Stimulated activated CD4-positive, alpha-beta T cell treated with anti-CD3 and anti-CD28 coated beads, Interleukin-12 subunit alpha, Interleukin-12 subunit beta, amount 100 ng/mL, for 24 hours (primary cell): ENCODE data around the gene DNAJC5.
"Not testable (repeated sequence)": the region's sequence is repeated elsewhere in the genome, so short reads cannot be mapped to it uniquely, and the experiment has no call there.

Experiments
- DNase-seq, 2 experiments: peaks; one replicate each; pipeline ENCODE4 v3.0.0-alpha.2; 2020; ENCODE audit warnings: low read depth in 2 of 2

Gene DNAJC5

GRCh38 chr20:63861365-63861934 lies 33.5 kb upstream of the DNAJC5 start, which contains the start of gene ABHD16B:
Gene ABHD16B, plus strand, starts transcription at chr20:63861498. Its CDS starts 43 bp downstream, at chr20:63861541.
- DNase-seq = no peak

GRCh38 chr20:63861981-63862901 lies 32.7 kb upstream of the DNAJC5 start:
- DNase-seq = no peak

- no peak for DNase-seq
These were observed 31.7 kb upstream of the DNAJC5 start for GRCh38 chr20:63863021-63863797.

- DNase-seq = peak; percentile 51 to 69
These were observed 31.0 kb upstream of the DNAJC5 start for GRCh38 chr20:63863798-63864544.

- DNase-seq = no peak
These were observed 30.4 kb upstream of the DNAJC5 start for GRCh38 chr20:63864545-63864977.

GRCh38 chr20:63864978-63865640 lies 29.8 kb upstream of the DNAJC5 start, which contains the start of gene TPD52L2:
Gene TPD52L2, plus strand, starts transcription at chr20:63865270. Its CDS starts 96 bp downstream, at chr20:63865366.
- peak; percentile 97 to 98 for DNase-seq

GRCh38 chr20:63867042-63867441 lies 27.9 kb upstream of the DNAJC5 start:
- not testable (repeated sequence) for DNase-seq

GRCh38 chr20:63868264-63868663 lies 26.7 kb upstream of the DNAJC5 start:
- no peak for DNase-seq

- DNase-seq = peak in 1 of 2 experiments; percentile 23
These were observed 21.4 kb upstream of the DNAJC5 start for GRCh38 chr20:63873477-63873971.

GRCh38 chr20:63874241-63874640 lies 20.7 kb upstream of the DNAJC5 start:
- DNase-seq = not testable (repeated sequence)

- no peak for DNase-seq
These were observed 18.4 kb upstream of the DNAJC5 start for GRCh38 chr20:63876489-63877036.

GRCh38 chr20:63877755-63878470 lies 17.0 kb upstream of the DNAJC5 start:
- no peak for DNase-seq

GRCh38 chr20:63878899-63879663 lies 15.8 kb upstream of the DNAJC5 start:
- no peak for DNase-seq

- DNase-seq = not testable (repeated sequence)
These were observed 14.0 kb upstream of the DNAJC5 start for GRCh38 chr20:63880901-63881300.

- DNase-seq = no peak
These were observed 13.3 kb upstream of the DNAJC5 start for GRCh38 chr20:63881451-63882226.

- DNase-seq = no peak
These were observed 12.4 kb upstream of the DNAJC5 start for GRCh38 chr20:63882257-63883200.

GRCh38 chr20:63883201-63883593 lies 11.7 kb upstream of the DNAJC5 start:
- no peak for DNase-seq
